ENCODE results near the gene B4GALNT3. TPM values are rescaled to one million over a fixed set of nuclear protein-coding genes. Genes with fewer than 3 reads are reported as not detected.
A peak's percentile ranks its signal among the peaks of the same experiment; 100 is the strongest.

The B4GALNT3 gene
- total RNA-seq, 4 donors from 2014 or later, result 0.20 to 1.9 (median 0.82) TPM

GRCh38 chr12:597926-598568, 138.3 kb downstream of the B4GALNT3 start:
- TF ChIP-seq POLR2A (IDR thresholded peaks at IDR 0.05) (no peak), CTCF (IDR thresholded peaks at IDR 0.05 in 4 of 5, conservative IDR thresholded peaks at IDR 0.05 in 1 of 5) (no peak)
- intact Hi-C loops (cut with DNase I; ENCODE audit: low total_unique reads), result no loop called here
- Histone ChIP-seq H3K4me3 (no peak overlapping the region), H3K9me3 (no peaks in the 10 kb centered on the region), H3K27ac (peak overlapping the region in 1 of 4 donors; percentile 18), H3K36me3 (no peaks in the 10 kb centered on the region), H3K4me1 (no peaks in the 10 kb centered on the region), H3K27me3 (no peaks in the 10 kb centered on the region)
- in situ Hi-C loops (cut with MboI; ENCODE audit: low sequenced_read_pairs in 4 of 4), result loop anchor here in 1 of 4 donors (25.0 kb wide), 1 partner anchor 139 kb away; no protein-coding TSS in a partner anchor
- DNase-seq (no peak), ATAC-seq (peak; percentile 22 to 27)

- in situ Hi-C loops (cut with MboI; ENCODE audit: low sequenced_read_pairs in 4 of 4), result loop anchor here in 1 of 4 donors (25.0 kb wide), 1 partner anchor 138 kb away; no protein-coding TSS in a partner anchor
- intact Hi-C loops (cut with DNase I; ENCODE audit: low total_unique reads), result no loop called here
- Histone ChIP-seq H3K27ac (no peak overlapping the region), H3K4me1 (no peaks in the 10 kb centered on the region), H3K4me3 (no peak overlapping the region), H3K36me3 (no peaks in the 10 kb centered on the region), H3K9me3 (no peaks in the 10 kb centered on the region), H3K27me3 (no peaks in the 10 kb centered on the region)
- ATAC-seq (no peak), DNase-seq (no peak)
- no peak for TF ChIP-seq CTCF (IDR thresholded peaks at IDR 0.05 in 4 of 5, conservative IDR thresholded peaks at IDR 0.05 in 1 of 5)
- no peak for TF ChIP-seq POLR2A (IDR thresholded peaks at IDR 0.05)
These were observed 140.0 kb downstream of the B4GALNT3 start for GRCh38 chr12:599756-600155.

GRCh38 chr12:601976-602699, 142.4 kb downstream of the B4GALNT3 start:
- DNase-seq, result no peak
- intact Hi-C loops (cut with DNase I; ENCODE audit: low total_unique reads) (no loop called here), in situ Hi-C loops (cut with MboI; ENCODE audit: low sequenced_read_pairs in 4 of 4) (no loop called here)
- H3K36me3 ChIP-seq, result no peaks in the 10 kb centered on the region
- H3K27ac ChIP-seq, result no peak overlapping the region
- no peaks in the 10 kb centered on the region for H3K9me3 ChIP-seq
- no peaks in the 10 kb centered on the region for H3K27me3 ChIP-seq
- peaks cover 3 to 9% of the 10 kb centered on the region in 2 donors for H3K4me1 ChIP-seq
- ATAC-seq, result no peak
- TF ChIP-seq POLR2A (IDR thresholded peaks at IDR 0.05), result no peak
- TF ChIP-seq CTCF (IDR thresholded peaks at IDR 0.05 in 4 of 5, conservative IDR thresholded peaks at IDR 0.05 in 1 of 5), result no peak
- H3K4me3 ChIP-seq, result no peak overlapping the region

GRCh38 chr12:602700-603068, 142.9 kb downstream of the B4GALNT3 start:
- TF ChIP-seq POLR2A (IDR thresholded peaks at IDR 0.05) (no peak), CTCF (IDR thresholded peaks at IDR 0.05 in 4 of 5, conservative IDR thresholded peaks at IDR 0.05 in 1 of 5) (no peak)
- H3K4me1 ChIP-seq, result peaks cover 5 to 14% of the 10 kb centered on the region in 2 donors
- ATAC-seq, result no peak
- H3K36me3 ChIP-seq, result no peaks in the 10 kb centered on the region
- H3K9me3 ChIP-seq, result no peaks in the 10 kb centered on the region
- in situ Hi-C loops (cut with MboI; ENCODE audit: low sequenced_read_pairs in 4 of 4), result no loop called here
- H3K27me3 ChIP-seq, result no peaks in the 10 kb centered on the region
- intact Hi-C loops (cut with DNase I; ENCODE audit: low total_unique reads), result no loop called here
- no peak overlapping the region for H3K27ac ChIP-seq
- no peak for DNase-seq
- H3K4me3 ChIP-seq, result no peak overlapping the region

Measured in gastrocnemius medialis (tissue), 4 donors.